BJ (cell line): ENCODE results near the gene KRTAP6-1. TPM values are rescaled to one million over a fixed set of nuclear protein-coding genes. Genes with fewer than 3 reads are reported as not detected.

ENCODE experiments used
- CTCF ChIA-PET: fragments of 350-600 bp; formaldehyde crosslinking; extraction: SDS; loops from one replicate; lab custom pipeline; 2021; ENCODE audit warnings: antibody characterized with exemption, inconsistent platforms; lab: Yijun Ruan, JAX
- POLR2A ChIA-PET: fragments of 300-600 bp; sonication (Branson Sonifier 250); formaldehyde crosslinking; extraction: SDS; loops from one replicate; lab custom pipeline; 2021; ENCODE audit warnings: antibody characterized with exemption; lab: Charles Lee
- DNase-seq: peaks from one replicate; pipeline ENCODE4 v3.0.0-alpha.2; 2011; ENCODE audit warnings: low read depth
- H3K27me3 ChIP-seq: 2 replicates; pipeline ENCODE4 v1.6.0; 2011; ENCODE audit warnings: low read length; ENCODE audit not compliant: control insufficient read depth, insufficient read depth
- H3K36me3 ChIP-seq: 2 replicates; pipeline ENCODE4 v1.5.1; 2011; ENCODE audit warnings: low read length; ENCODE audit not compliant: control insufficient read depth, insufficient read depth
- H3K4me3 ChIP-seq: 2 replicates; pipeline ENCODE4 v1.5.1; 2011; ENCODE audit warnings: low read depth, mild to moderate bottlenecking, control low read depth, low read length
- polyA plus RNA-seq: library from polyadenylated mRNA; depleted of rRNA; stranded (reverse); fragments of >200 nt; gene quantifications from 2 replicates; pipeline ENCODE4 v1.2.3, GENCODE V29; 2011
- TF ChIP-seq, protein P1 (sequence below): IDR thresholded peaks from 2 replicates; pipeline ENCODE4 v1.5.1; 2011; ENCODE audit warnings: low read depth, mild to moderate bottlenecking, control low read depth, inconsistent platforms, low read length, moderate library complexity; ENCODE audit not compliant: insufficient read depth

The KRTAP6-1 gene
- polyA plus RNA-seq, 1 experiment: not detected

DNA sequence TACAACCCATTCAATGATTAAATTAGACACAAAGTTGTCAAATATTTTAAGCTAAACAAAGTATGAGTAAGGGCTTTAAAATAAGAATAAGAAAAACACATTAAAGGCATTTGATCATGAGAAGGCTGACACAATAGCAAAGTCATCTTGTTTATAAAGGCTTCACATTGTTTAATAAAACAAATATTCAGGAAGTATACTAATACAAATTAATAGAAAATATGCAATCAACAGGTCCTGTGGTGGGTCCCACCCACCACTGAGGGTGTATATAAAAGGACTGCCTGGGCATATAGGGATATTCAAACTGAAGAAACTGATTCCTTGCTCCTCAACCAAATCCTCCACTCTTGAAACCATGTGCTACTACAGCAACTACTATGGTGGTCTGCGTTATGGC lies 21.2 kb upstream of the KRTAP6-1 start, which contains the start of gene KRTAP20-2:
Gene KRTAP20-2, plus strand, starts transcription at position 301 of the 400 bp plus-strand sequence. Its CDS starts 58 bp downstream, at position 359.
- H3K27me3 ChIP-seq: no peaks in the 10 kb centered on the region
- no peak for DNase-seq
- no peaks in the 10 kb centered on the region for H3K36me3 ChIP-seq
- ChIA-PET POLR2A (no interaction called here), CTCF (no interaction called here)
- no peak within 1 kb of the TSS for H3K4me3 ChIP-seq
- TF ChIP-seq, protein P1, sequence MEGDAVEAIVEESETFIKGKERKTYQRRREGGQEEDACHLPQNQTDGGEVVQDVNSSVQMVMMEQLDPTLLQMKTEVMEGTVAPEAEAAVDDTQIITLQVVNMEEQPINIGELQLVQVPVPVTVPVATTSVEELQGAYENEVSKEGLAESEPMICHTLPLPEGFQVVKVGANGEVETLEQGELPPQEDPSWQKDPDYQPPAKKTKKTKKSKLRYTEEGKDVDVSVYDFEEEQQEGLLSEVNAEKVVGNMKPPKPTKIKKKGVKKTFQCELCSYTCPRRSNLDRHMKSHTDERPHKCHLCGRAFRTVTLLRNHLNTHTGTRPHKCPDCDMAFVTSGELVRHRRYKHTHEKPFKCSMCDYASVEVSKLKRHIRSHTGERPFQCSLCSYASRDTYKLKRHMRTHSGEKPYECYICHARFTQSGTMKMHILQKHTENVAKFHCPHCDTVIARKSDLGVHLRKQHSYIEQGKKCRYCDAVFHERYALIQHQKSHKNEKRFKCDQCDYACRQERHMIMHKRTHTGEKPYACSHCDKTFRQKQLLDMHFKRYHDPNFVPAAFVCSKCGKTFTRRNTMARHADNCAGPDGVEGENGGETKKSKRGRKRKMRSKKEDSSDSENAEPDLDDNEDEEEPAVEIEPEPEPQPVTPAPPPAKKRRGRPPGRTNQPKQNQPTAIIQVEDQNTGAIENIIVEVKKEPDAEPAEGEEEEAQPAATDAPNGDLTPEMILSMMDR: no peak

DNA sequence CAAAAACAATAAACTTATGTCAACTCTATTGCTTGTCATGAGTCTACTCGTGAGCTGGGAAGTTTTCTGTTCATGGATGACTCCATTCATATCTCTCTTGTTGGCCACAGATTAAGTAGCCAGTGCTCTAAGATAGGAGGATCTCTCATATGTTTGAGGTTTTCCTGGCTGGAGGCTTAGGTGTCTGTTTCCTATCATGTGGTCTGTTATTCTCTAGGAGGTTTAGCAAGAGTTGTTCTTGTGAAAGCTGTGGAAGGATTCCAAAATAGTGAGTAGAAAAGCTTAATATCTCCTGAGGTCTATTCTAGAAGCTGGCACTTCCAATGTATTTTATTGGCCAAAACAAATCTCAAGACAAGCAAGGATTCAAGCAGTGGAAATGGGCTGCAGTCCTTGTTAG lies 15.5 kb upstream of the KRTAP6-1 start:
- CTCF ChIA-PET: no interaction called here
- POLR2A ChIA-PET: no interaction called here
- TF ChIP-seq, protein P1: no peak
- DNase-seq: no peak
- H3K36me3 ChIP-seq: no peaks in the 10 kb centered on the region
- no peak overlapping the region for H3K4me3 ChIP-seq
- no peaks in the 10 kb centered on the region for H3K27me3 ChIP-seq

DNA sequence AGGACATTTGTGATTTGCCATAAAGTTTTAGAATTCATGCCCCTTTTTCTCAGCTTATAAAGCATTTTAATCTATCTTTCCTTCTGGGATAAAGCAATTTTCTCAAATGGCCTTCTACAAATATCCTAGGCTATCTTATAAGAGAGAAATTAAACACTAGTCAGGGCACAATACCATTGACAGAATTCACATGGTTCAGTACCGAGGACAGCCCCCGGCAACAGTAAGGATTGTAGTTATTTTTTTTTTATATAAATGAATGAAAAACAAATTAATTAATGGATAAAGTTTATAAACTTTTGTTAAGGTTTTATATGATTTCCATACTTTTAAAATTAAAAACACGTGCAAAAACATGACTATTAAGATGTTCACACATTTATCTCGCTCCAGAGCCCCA lies 14.4 kb upstream of the KRTAP6-1 start:
- Histone ChIP-seq H3K4me3 (no peak overlapping the region), H3K27me3 (no peaks in the 10 kb centered on the region), H3K36me3 (no peaks in the 10 kb centered on the region)
- no peak for DNase-seq
- TF ChIP-seq, protein P1: no peak
- ChIA-PET CTCF (no interaction called here), POLR2A (no interaction called here)

DNA sequence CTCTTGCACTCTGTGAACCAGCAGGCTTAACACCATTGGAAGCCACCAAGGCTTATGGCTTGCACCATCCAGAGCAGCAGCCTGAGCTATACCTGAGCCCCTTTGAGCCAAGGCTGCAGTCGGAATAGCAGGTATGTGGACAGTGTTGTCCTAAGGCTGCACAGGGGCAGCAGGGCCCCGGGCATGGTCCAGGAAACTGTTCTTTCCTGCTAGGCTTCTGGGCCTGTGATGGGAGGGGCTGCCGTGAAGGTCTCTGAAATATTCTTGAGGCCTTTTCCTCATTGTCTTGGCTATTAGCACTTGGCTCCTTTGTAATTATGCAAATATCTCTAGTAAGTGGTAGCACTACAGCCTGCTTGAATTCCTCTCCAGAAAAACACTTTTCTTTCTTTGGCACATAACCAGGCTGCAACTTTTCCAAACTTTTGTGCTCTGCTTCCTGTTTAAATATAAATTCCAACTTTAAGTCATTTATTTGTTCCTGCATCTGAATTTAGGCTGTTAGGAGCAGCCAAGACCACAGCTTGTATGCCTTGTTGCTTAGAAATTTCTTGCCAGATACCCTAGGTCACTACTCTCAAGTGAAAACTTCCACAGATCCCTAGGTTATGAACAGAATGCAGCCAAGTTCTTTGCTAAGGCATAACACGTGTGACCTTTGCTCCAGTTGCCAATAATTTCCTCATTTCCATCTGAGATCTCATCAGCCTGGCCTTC lies 11.9 kb upstream of the KRTAP6-1 start:
- TF ChIP-seq, protein P1: no peak
- no peak for DNase-seq
- ChIA-PET POLR2A (no interaction called here), CTCF (no interaction called here)
- no peaks in the 10 kb centered on the region for H3K27me3 ChIP-seq
- no peaks in the 10 kb centered on the region for H3K36me3 ChIP-seq
- H3K4me3 ChIP-seq: no peak overlapping the region

DNA sequence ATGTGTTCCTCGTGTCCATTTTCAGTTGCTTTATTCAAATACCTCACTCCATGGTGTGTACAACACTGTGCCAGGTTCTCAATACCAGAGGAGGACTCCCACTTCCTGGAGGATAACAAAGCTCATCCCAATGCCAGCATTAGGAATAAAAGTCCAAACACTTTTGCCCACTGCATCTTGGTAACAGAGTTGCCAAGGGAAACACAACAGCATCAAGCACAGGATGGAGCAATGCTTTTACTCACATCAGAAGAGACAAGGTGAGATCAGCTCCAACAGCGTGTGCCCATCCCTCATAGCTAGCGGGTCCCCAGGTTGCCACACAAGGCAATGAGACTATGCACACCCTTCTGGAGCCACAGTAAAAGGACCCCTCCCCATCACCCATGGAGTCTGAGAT lies 9.6 kb upstream of the KRTAP6-1 start:
- no peak for DNase-seq
- CTCF ChIA-PET: no interaction called here
- no peaks in the 10 kb centered on the region for H3K27me3 ChIP-seq
- TF ChIP-seq, protein P1: no peak
- POLR2A ChIA-PET: no interaction called here
- no peaks in the 10 kb centered on the region for H3K36me3 ChIP-seq
- H3K4me3 ChIP-seq: no peak overlapping the region
